Neural cell (in vitro differentiated cells): ENCODE measurements around the gene KCTD3. TPM values are rescaled to one million over a fixed set of nuclear protein-coding genes. Genes with fewer than 3 reads are reported as not detected.

Experiments used
- H2AFZ ChIP-seq: fragments of 200-600, 300-800 bp; sonication (generic), shearing (Covaris generic); 2 replicates; pipeline ENCODE4 v1.6.0; 2014; ENCODE audit warnings: low read depth, mild to moderate bottlenecking, antibody characterized with exemption, low read length, moderate library complexity
- H3F3A ChIP-seq: fragments of 200-600 bp; shearing (Covaris generic); 2 replicates; pipeline ENCODE4 v1.6.1; 2016; ENCODE audit warnings: mild to moderate bottlenecking, moderate library complexity, mixed read lengths, antibody characterized with exemption, low read length; ENCODE audit not compliant: insufficient read depth, poor library complexity, severe bottlenecking
- H3K27ac ChIP-seq: fragments of 200-600, 300-800 bp; sonication (generic), shearing (Covaris generic); 2 replicates; pipeline ENCODE4 v1.5.1; 2014; ENCODE audit warnings: mild to moderate bottlenecking, low read length, moderate library complexity
- H3K27me3 ChIP-seq: fragments of 300-800, 200-600 bp; sonication (generic), shearing (Covaris generic); 2 replicates; pipeline ENCODE4 v1.6.0; 2014; ENCODE audit warnings: mild to moderate bottlenecking, low read depth, low read length, moderate library complexity; ENCODE audit not compliant: insufficient read depth
- H3K36me3 ChIP-seq: fragments of 300-800, 200-600 bp; sonication (generic), shearing (Covaris generic); 2 replicates; pipeline ENCODE4 v1.5.1; 2014; ENCODE audit warnings: mild to moderate bottlenecking, antibody characterized with exemption, low read length, moderate library complexity; ENCODE audit not compliant: insufficient read depth
- H3K4me2 ChIP-seq: fragments of 300-800, 200-600 bp; sonication (generic), shearing (Covaris generic); 2 replicates; pipeline ENCODE4 v1.6.0; 2014; ENCODE audit warnings: mild to moderate bottlenecking, low read length
- H3K4me3 ChIP-seq: fragments of 300-800, 200-600 bp; sonication (generic), shearing (Covaris generic); 2 replicates; pipeline ENCODE4 v1.5.1; 2014; ENCODE audit warnings: mild to moderate bottlenecking, low read length, moderate library complexity
- H3K79me2 ChIP-seq: fragments of 200-600 bp; shearing (Covaris generic); replicated peaks from 2 replicates; pipeline ENCODE4 v1.6.0; 2014; ENCODE audit warnings: mild to moderate bottlenecking, low read length, moderate library complexity; ENCODE audit not compliant: insufficient read depth
- H3K9ac ChIP-seq: fragments of 300-800, 200-600 bp; sonication (generic), shearing (Covaris generic); 2 replicates; pipeline ENCODE4 v1.6.1; 2016; ENCODE audit warnings: mild to moderate bottlenecking, low read length, mixed read lengths
- H3K9me2 ChIP-seq: fragments of 200-600 bp; shearing (Covaris generic); 2 replicates; pipeline ENCODE4 v1.6.1; 2016; ENCODE audit warnings: mild to moderate bottlenecking, low read length, mixed read lengths; ENCODE audit not compliant: insufficient read depth
- H3K9me3 ChIP-seq: fragments of 200-600, 300-800 bp; sonication (generic), shearing (Covaris generic); 2 replicates; pipeline ENCODE4 v1.6.1; 2016; ENCODE audit warnings: mild to moderate bottlenecking, mixed run types, low read length, moderate library complexity, mixed read lengths
- H4K20me1 ChIP-seq: fragments of 200-600 bp; shearing (Covaris generic); 2 replicates; pipeline ENCODE4 v1.6.1; 2016; ENCODE audit warnings: mild to moderate bottlenecking, mixed run types; ENCODE audit not compliant: insufficient read depth
- CTCF ChIP-seq: fragments of 450-650 bp; IDR thresholded peaks from 2 replicates; pipeline ENCODE4 v1.5.1; 2014; ENCODE audit warnings: antibody characterized with exemption, mild to moderate bottlenecking, moderate library complexity; ENCODE audit not compliant: poor library complexity, severe bottlenecking
- EP300 ChIP-seq: fragments of 450-650 bp; conservative IDR thresholded peaks from 2 replicates; pipeline ENCODE4 v1.6.1; 2014; ENCODE audit warnings: antibody characterized with exemption, mild to moderate bottlenecking, moderate library complexity; ENCODE audit not compliant: poor library complexity, severe bottlenecking
- EZH2 ChIP-seq: fragments of 200-600, 300-800 bp; shearing (Covaris generic), sonication (generic); IDR thresholded peaks from 2 replicates; pipeline ENCODE4 v1.6.1; 2014; ENCODE audit warnings: antibody characterized with exemption, low read length, borderline replicate concordance, mild to moderate bottlenecking; ENCODE audit not compliant: insufficient read depth, poor library complexity, severe bottlenecking
- MXI1 ChIP-seq: fragments of 450-650 bp; conservative IDR thresholded peaks from 2 replicates; pipeline ENCODE4 v1.6.1; 2014; ENCODE audit warnings: antibody characterized with exemption, mild to moderate bottlenecking; ENCODE audit not compliant: poor library complexity, severe bottlenecking
- POLR2AphosphoS5 ChIP-seq: IDR thresholded peaks from 2 replicates; pipeline ENCODE4 v1.6.1; 2012
- RAD21 ChIP-seq: fragments of 450-650 bp; conservative IDR thresholded peaks from 2 replicates; pipeline ENCODE4 v1.6.1; 2014; ENCODE audit warnings: antibody characterized with exemption, mild to moderate bottlenecking, moderate library complexity
- REST ChIP-seq: IDR thresholded peaks from 2 replicates; pipeline ENCODE4 v1.6.1; 2012; ENCODE audit warnings: borderline replicate concordance
- SMC3 ChIP-seq: fragments of 450-650 bp; conservative IDR thresholded peaks from 2 replicates; pipeline ENCODE4 v1.6.1; 2014; ENCODE audit warnings: antibody characterized with exemption, mild to moderate bottlenecking, moderate library complexity; ENCODE audit not compliant: poor library complexity
- TAF1 ChIP-seq: IDR thresholded peaks from 2 replicates; pipeline ENCODE4 v1.6.1; 2012; ENCODE audit warnings: low read depth
- polyA plus RNA-seq: library from polyadenylated mRNA; depleted of rRNA; stranded (reverse); fragments of >200 nt; gene quantifications from 2 replicates; pipeline ENCODE4 v1.2.3, GENCODE V29; 2014

Gene KCTD3
- polyA plus RNA-seq, 1 donor from 2014 or later = 82.9 TPM

GRCh38 chr1:215545096-215545495 is 22.0 kb upstream of the KCTD3 start:
- Histone ChIP-seq H3K9me2 (no peaks in the 10 kb centered on the region), H3K27ac (no peak overlapping the region), H3K9ac (no peak overlapping the region), H4K20me1 (no peaks in the 10 kb centered on the region), H3K36me3 (no peaks in the 10 kb centered on the region), H3K9me3 (no peaks in the 10 kb centered on the region), H3K4me2 (no peak overlapping the region), H3F3A (no peaks in the 10 kb centered on the region), H2AFZ (no peak overlapping the region), H3K79me2 (no peaks in the 10 kb centered on the region), H3K4me3 (no peak overlapping the region), H3K27me3 (no peaks in the 10 kb centered on the region)
- TF ChIP-seq SMC3 (no peak), RAD21 (no peak), CTCF (no peak), EP300 (no peak), POLR2AphosphoS5 (no peak), TAF1 (no peak), REST (no peak), MXI1 (no peak), EZH2 (no peak)

GRCh38 chr1:215547011-215547410 is 20.1 kb upstream of the KCTD3 start:
- H3K9ac ChIP-seq = no peak overlapping the region
- no peak for TF ChIP-seq POLR2AphosphoS5
- no peak for TF ChIP-seq EZH2
- no peak for TF ChIP-seq RAD21
- no peak for TF ChIP-seq SMC3
- no peak for TF ChIP-seq CTCF
- no peak for TF ChIP-seq REST
- TF ChIP-seq TAF1 = no peak
- no peak for TF ChIP-seq MXI1
- TF ChIP-seq EP300 = no peak
- no peaks in the 10 kb centered on the region for H3K9me3 ChIP-seq

More at GRCh38 chr1:215547011-215547410, 20.1 kb upstream of the KCTD3 start:
- H3K79me2 ChIP-seq = no peaks in the 10 kb centered on the region
- no peaks in the 10 kb centered on the region for H3K27me3 ChIP-seq
- no peaks in the 10 kb centered on the region for H3K9me2 ChIP-seq
- no peak overlapping the region for H3K27ac ChIP-seq
- H4K20me1 ChIP-seq = no peaks in the 10 kb centered on the region
- no peaks in the 10 kb centered on the region for H3K36me3 ChIP-seq
- no peak overlapping the region for H3K4me2 ChIP-seq
- no peak overlapping the region for H3K4me3 ChIP-seq
- no peaks in the 10 kb centered on the region for H3F3A ChIP-seq
- H2AFZ ChIP-seq = no peak overlapping the region
